GM20431 (cell line): Measurements from ENCODE around the gene TOP3A.

Source experiments
- in situ Hi-C: fragments of 300-500 bp; cut with MseI, MboI; formaldehyde crosslinking; loops from one replicate; pipeline ENCODE4 v1.15.0; 2020; ENCODE audit warnings: low sequenced_read_pairs; ENCODE audit not compliant: unreplicated experiment

The TOP3A gene

GRCh38 chr17:18280766-18281371 is 33.9 kb downstream of the TOP3A start:
- in situ Hi-C loops, result no loop called here

DNA sequence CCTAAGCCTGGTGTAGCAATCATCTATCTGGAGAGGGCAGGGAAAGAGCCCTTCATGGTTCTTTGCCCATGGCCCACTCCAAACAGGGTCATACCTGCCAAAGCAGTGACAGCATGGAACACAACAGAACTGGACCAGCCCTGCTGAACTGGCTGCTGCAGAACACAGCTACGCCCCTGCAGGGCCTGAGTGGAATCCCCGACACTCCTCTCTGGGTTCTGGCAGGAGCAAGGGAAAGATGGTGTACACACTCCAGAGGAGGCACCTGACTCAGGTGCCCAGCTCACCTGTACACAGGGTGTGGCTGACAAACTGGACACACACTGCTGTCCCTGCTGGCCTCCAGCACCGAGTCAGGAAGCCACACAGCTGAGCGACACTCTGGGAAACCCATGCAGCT is 34.5 kb downstream of the TOP3A start:
- in situ Hi-C loops, result no loop called here

DNA sequence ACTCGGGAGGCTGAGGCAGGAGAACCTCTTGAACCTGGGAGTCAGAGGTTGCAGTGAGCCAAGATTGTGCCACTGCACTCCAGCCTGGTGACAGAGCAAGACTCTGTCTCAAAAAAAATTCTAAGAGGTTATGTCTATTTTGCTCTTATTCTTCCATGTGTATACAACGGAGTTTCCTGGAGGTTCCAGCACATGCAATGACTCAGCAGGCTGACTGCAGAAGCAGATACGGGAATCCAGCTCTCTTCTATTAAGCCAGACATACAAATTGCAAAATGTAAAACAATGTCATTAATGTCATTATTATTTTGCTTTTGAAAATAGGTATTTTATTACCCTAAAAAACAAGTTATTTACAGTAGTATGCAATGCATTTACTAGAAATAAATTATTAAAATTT is 35.9 kb downstream of the TOP3A start:
- in situ Hi-C loops, result no loop called here

DNA sequence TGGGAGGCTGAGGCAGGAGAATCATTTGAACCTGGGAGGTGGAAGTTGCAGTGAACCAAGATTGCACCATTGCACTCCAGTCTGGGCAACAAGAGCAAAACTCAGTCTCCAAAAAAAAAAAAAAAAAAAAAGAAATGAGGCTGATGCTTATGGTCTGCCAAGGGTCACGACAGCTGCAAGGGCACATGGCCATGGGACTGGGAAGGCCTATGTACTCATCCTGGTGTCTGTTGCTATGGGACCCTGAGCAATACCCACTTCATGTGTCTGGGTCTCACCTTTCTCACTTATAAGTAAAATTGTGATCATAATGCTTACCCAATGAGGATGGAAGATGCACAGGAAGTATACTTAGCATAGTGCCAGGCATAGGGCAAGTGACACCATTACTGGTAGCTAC is 37.7 kb downstream of the TOP3A start:
- in situ Hi-C loops, result no loop called here

DNA sequence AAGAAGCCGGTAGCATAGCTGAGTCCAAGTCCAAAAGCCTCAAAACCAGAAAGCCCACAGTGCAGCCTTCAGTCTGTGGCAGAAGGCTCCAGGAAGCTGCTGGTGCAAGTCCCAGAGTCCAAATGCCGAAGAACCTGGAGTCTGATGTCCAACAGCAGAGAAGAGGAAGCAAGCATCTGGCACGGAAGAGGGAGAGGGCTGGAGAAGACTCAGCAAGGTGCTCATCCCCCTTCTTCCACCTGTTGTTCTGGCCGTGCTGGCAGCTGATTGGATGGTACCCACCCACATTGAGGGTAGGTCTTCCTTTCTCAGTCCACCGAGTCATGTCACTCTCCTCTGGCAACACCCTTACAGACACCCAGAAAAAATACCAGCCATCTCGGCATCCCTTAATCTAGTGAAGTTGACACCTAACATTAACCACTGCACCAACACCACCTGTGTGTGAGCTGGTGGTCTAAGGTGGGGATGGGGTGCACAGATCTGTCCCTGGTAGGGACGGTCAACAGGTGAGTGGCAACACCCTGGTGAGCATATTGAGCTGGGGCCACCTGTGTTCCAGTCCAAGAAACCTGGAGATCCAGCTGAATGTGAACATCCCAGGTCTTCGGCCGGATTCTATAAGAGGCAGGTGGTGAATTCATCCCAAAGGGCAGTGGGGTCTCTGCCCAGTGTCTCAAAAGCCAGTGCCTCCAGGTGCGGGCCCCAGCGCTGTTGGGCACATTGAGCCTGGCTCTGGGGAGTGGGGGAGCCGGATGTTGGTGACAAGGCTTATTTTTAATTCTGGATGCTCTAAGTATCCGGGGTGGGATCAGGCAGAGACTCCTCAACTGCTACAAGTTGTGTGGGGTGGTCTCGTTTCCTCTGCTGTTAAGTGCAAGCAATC is 44.5 kb downstream of the TOP3A start:
- in situ Hi-C loops, result no loop called here

GRCh38 chr17:18267927-18268711 is 46.7 kb downstream of the TOP3A start:
- in situ Hi-C loops, result no loop called here

- in situ Hi-C loops, result no loop called here
Observed at GRCh38 chr17:18267366-18267765, 47.4 kb downstream of the TOP3A start.

GRCh38 chr17:18263885-18264682 is 50.7 kb downstream of the TOP3A start:
- in situ Hi-C loops, result no loop called here

DNA sequence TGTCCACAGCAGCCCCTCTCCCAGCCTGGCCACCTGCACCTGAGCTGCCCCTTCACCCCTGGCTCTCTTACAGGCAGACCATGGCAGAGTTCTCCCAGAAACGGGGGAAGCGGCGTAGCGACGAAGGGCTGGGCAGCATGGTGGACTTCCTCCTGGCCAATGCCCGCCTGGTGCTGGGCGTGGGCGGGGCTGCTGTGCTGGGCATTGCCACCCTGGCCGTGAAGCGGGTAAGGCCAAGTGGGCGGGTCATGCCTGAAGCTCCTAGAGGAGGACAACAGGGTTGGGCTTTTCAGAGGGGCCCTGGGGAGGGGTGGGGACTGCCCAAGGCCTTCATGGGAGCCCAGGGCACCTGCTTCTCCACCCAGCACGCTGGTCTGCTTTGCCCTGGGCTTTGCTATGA is 52.2 kb downstream of the TOP3A start:
- in situ Hi-C loops, result no loop called here

DNA sequence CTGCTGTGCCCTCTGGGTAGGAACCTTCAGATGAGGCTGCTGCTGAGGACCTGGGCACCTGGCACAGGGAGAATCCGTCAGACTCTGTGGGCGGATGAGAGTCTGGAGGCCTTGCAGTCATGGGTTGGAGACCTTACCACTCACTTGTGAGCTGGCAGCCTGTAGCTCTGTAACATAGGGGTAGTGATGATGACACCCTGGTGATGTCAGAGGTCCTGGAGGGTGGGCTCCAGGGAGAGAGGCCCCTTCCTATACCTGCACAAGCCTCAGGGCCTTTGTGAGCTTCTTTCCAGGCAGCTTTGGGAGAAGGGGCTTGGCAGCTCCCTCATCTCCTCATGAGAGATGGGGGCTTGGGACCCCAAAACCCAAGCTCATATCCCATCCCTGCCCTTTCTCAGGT is 52.7 kb downstream of the TOP3A start:
- in situ Hi-C loops, result no loop called here

GRCh38 chr17:18261659-18262058 is 53.1 kb downstream of the TOP3A start:
- in situ Hi-C loops, result no loop called here

- in situ Hi-C loops, result no loop called here
Observed at GRCh38 chr17:18261146-18261515, 53.7 kb downstream of the TOP3A start.

DNA sequence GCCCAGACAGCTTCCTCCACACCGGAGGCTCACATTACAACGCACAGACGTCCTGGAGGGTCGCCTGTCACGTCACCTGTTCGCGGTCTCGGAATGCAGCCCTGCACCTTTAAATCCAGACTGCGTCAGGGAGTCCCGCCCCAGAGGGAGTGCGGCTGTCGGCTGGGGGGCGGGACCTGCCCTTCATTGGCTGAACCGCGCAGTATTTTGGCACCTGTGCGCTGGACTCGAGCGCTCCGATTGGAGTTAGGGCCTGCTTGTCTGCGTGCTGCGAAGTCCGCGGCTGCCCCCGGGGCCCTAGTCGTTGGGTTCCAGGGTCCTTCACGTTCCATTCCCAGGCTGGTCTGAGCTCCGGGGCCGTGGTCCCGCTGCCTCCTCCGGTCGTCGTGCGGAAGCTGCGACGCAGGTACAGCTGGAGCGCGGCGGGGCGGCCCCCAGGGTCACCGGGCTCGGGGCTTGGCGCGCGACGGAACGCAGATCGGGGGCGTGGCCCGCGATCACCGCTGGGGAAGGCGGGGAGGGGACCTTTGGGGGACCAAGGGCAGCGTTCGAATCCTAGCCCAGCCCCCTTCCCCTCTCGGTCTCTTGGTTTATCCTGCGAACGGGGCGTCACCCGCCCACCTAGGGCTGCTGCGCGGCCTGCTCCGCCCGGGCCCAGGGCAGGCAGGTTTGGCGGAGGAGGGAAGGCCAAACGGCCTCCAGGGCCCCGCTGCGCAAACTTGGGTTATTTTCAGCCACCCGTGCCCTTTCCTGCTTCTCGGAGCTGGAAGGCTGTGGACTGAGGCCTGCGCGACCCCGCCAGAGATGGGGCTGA is 54.3 kb downstream of the TOP3A start, which contains the start of gene MIEF2:
Gene MIEF2 (plus strand): TSS at position 331 of the 814 bp plus-strand sequence. CDS start 2,059 bp downstream, outside the sequence.
- in situ Hi-C loops, result no loop called here

GRCh38 chr17:18259621-18260331 is 55.0 kb downstream of the TOP3A start:
- in situ Hi-C loops, result no loop called here

GRCh38 chr17:18258356-18259038 is 56.3 kb downstream of the TOP3A start, which contains the start of gene FLII:
TSS of gene FLII (minus strand) at chr17:18258738. CDS start at chr17:18258690, 48 bp downstream.
- in situ Hi-C loops, result no loop called here

DNA sequence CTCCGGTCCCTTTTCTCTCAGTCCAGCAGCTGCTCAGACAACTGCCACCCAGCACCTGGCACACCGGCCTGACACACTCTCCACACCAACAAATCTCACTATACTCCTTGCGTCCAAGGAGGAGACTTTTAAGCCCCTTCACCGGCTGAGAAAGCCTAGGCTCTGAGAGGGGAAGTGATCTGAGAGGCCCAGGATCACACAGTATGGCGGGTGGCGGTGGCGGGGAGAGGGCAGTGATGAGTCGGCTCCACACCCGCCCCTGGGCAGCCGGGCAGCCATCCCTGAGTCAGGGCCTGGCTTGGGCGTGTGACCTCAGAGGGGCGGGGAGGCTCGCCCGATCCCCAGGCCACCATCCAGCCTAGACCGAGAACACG is 56.8 kb downstream of the TOP3A start:
- in situ Hi-C loops, result no loop called here

DNA sequence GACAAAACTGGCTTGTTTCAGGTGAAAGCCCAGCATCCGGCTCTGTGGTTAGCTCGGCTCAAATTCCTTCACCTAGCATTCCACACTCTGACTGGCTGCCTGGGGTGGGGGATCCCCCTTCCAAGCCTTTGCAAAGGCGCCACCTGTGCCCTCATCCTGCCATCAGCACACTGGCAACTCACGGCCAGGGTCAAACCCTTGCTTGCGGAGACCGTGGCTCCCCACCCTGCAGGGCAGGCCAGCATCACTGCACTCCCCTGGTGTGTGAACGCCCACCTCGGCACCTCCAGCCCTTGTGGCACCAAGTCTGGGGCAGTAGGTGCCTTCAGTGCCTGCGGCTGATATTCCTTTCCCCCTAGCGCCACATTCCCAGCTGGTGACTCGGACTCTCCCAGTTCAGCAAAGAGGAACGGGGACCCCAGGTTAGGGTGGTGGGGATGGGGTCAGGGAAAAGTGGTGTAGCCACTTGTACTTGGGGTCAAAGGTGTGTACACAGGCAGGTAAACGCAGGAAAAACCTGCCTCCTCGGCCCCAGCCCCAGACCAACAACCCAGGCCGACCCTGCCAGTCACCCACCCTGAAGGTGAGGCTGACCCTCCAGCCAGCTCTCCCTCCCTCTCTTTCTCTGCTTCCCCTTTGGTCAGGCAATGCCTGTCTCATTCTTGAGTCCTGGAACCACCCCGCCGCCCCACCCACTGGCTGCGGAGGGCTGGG is 57.4 kb downstream of the TOP3A start:
- in situ Hi-C loops, result no loop called here
